ENCODE data around the gene CRACR2A.

The CRACR2A gene

GRCh38 chr12:3592856-3593625, 159.9 kb downstream of the CRACR2A start:
- no peak for DNase-seq

- no peak for DNase-seq
Measured at GRCh38 chr12:3589745-3590144, 163.2 kb downstream of the CRACR2A start.

GRCh38 chr12:3587402-3588013, 165.4 kb downstream of the CRACR2A start:
- no peak for DNase-seq

DNA sequence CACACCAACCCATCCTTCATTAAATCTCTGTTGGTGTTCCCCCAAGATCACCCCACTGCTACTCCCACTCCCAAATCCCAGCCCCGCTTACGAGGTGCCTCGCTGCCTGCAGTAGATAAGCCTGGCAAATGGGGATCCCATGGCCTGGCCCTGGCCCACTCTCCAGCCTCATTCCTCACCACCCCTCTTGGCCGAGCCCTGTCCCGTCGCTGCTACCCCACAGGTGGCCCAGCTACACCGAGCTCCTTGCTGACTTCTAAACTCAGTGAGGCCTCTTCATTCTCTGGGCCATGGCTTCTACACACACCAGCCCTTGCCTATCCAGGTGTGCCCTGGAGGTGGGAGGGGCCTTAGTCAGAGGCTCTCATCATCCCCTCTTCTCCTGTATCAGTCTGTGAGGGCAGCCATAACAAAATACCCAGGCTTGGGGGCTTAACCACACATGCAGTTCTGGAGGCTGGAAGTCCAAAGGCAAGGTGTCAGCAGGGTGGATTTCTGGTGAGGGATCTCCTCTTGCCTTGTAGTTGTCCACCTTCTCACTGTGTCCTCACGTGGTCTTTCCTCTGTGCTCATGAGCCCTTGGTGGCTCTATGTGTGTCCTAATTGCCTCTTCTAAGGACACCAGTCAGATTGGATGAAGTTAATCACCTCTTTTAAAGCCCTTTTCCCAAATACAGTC, 169.1 kb downstream of the CRACR2A start:
- DNase-seq = no peak

DNA sequence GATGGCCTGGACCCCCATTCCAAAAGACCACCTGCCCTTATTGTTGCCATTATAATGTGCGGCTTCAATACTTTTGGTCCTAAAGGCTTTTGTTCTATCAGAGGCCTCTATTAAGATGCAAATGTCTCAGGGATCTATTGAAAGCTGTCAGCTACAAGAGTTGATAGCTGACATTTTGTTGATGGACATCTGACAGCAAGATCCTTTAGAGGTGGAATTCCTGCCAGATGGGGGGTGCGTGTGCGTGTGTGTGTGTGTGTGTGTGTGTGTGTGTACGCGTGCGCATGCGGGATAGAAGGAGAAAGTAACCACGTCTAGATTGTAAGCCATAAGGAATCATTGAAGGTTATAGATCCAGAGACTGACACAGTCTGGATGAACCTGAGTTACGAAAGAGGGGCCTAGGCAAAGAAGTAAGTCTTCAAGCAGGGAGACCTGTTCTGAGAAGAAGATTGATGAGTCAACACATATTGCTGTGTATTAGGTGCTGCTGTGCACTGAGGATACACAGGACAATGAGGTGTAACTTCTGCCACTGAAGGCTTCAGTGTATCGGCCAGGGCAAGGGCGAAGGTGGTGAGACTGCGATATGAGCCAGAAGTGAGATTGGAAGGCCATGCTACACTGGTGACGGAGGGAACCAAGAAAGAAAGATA, 172.7 kb downstream of the CRACR2A start:
- no peak for DNase-seq

DNA sequence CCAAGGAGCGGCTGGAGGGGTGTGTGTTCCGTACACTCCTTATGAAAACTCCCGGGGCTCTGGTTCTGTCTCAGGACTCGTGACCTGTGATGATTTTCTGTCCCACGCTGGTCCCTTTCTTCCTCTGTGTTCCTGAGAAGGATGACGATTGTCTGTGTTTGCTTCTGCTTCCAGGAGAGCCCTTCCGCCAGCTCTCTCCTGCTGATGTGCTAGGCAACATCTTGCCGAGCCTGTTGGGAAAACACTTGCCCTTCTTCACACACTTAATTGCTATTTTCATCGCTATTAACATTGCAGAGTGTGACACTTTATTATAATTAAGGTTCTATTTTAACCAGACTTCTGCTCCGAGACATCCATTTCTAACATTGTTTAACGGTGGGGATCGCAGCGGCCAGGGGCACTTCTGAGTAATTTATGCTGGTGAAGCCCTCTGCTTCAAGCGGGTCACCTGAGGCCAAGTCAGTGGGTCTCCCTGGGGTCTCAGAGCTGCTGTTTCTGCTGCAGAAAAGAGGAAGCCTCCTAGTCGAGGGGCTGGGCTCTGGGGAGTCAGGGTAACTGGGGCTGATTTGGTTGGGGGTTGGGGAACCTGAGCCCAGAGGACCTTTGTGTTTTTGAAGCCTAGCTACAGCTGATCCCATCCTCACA, 173.3 kb downstream of the CRACR2A start:
- no peak for DNase-seq

DNA sequence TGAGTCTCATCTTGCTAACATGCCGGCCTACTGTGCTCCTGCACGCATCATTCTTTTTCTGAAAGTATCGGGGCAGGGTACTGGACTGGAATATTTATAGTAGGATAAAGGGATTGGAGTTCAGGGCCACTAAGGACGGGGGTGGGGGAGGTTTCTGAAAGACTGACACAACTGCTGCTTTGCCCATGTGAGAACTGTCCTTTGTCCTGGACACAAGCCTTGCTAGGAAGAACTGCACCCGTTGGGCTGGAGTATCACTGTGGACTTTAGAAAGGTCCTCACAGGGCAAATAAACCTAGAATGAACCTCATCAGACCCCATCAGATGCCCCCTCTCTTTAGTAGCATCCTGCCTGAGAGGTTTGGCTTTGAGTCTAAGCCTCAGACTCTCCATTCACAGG, 174.4 kb downstream of the CRACR2A start:
- DNase-seq = no peak

GRCh38 chr12:3576891-3577290, 176.0 kb downstream of the CRACR2A start:
- DNase-seq = no peak

DNA sequence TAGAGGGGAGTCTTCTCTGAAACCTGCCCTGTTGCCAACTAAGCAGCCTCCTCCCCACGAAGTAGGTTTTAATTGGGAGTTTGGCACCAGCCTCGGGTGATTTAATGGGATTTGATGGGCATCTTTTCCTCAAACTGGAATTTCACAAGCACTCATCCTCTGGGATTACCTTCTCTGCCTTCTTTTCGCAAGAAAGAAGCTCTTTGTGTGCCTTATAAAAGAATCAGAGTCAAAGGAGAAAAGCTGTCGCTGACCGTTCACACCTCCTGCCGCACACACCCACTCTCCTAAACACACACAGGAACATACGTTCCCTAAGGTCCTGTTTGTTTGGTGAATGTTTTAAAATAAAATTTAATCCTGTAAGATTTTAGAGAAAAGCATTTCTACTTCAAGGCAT, 177.9 kb downstream of the CRACR2A start:
- DNase-seq = no peak

GRCh38 chr12:3572560-3572959, 180.3 kb downstream of the CRACR2A start:
- no peak for DNase-seq

- no peak for DNase-seq
Measured at GRCh38 chr12:3571724-3572123, 181.2 kb downstream of the CRACR2A start.

DNA sequence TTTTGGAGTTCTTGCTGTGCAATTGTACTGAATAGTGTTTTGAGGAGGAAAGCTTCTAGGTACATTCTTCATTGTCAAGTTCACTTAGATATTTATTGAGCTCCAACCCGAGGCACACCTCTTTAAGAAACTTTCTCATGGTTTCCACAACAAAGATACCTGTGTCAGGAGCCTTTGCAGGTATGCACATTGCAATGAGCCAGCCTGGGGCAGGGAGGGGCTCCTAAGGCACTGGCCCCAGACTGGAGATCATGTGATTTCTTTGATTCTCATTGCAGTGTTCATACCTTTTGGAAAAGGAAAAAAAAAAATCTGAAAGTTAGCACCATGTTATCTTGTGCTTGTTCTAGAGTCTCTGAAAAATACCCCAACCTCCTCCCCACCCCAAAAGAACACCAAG, 181.6 kb downstream of the CRACR2A start:
- DNase-seq = no peak

- DNase-seq = no peak
Measured at GRCh38 chr12:3568695-3569094, 184.2 kb downstream of the CRACR2A start.

DNA sequence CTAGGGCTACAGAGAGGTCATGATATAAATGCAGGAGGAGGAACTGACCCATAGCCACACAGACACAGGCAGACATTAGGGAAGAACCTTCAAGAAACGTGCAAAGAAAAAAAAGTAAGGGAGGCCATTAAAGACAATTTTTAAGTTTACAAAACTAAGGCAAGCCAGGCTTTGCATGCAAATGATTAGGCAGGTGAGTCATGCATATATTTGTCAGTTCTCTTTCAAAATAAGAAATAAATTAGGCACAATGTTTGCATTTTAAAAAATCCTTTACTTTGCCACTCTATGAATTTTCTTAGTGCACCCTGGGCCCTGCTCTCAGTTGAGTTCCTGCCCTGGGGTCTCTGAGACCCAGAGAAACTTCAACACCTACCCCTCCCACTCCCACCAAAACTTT, 186.9 kb downstream of the CRACR2A start:
- DNase-seq = no peak

Measured in stimulated activated naive CD4-positive, alpha-beta T cell treated with Interleukin-2 at 50 U/mL for 16 hours (primary cell).